CD14-positive monocyte (primary cell): ENCODE measurements around the gene OR4D10. TPM values are rescaled to one million over a fixed set of nuclear protein-coding genes. Genes with fewer than 3 reads are reported as not detected.

Experiments used
- DNase-seq, 3 donors: peaks; one replicate each; pipeline ENCODE4 v3.0.0-alpha.2; 2011 to 2022
- H2AFZ ChIP-seq: 2 replicates; pipeline ENCODE4 v1.6.0; 2012; ENCODE audit warnings: mild to moderate bottlenecking, low read depth, low read length, inconsistent platforms; ENCODE audit not compliant: insufficient read depth, poor library complexity, severe bottlenecking
- H3K27ac ChIP-seq, 2 donors: 1 replicate in 1 of 2; 2 replicates in 1 of 2; pipeline ENCODE4 v1.5.1; 2012 to 2013; ENCODE audit warnings: low read length in 2 of 2, control low read depth in 1 of 2, inconsistent platforms in 1 of 2, low read depth in 1 of 2, mild to moderate bottlenecking in 1 of 2
- H3K27me3 ChIP-seq, 2 donors: one replicate each; pipeline versions ENCODE4 v1.6.0 to v1.6.1; 2011 to 2013; ENCODE audit warnings: low read length in 2 of 2; ENCODE audit not compliant: control insufficient read depth in 2 of 2, insufficient read depth in 2 of 2
- H3K36me3 ChIP-seq, 2 donors: replicated peaks in 1 of 2; 1 replicate in 1 of 2; 2 replicates in 1 of 2; pipeline versions ENCODE4 v1.5.1 to v1.6.1; 2012 to 2013; ENCODE audit warnings: low read length in 2 of 2, control low read depth in 1 of 2, inconsistent platforms in 1 of 2, mild to moderate bottlenecking in 1 of 2; ENCODE audit not compliant: insufficient read depth in 2 of 2, control insufficient read depth in 1 of 2
- H3K4me1 ChIP-seq, 2 donors: 1 replicate in 1 of 2; 2 replicates in 1 of 2; pipeline versions ENCODE4 v1.5.1 to v1.6.1; 2012 to 2013; ENCODE audit warnings: low read length in 2 of 2, control low read depth in 1 of 2, inconsistent platforms in 1 of 2, mild to moderate bottlenecking in 1 of 2, moderate library complexity in 1 of 2; ENCODE audit not compliant: insufficient read depth in 2 of 2, control insufficient read depth in 1 of 2
- H3K4me2 ChIP-seq: replicated peaks from 2 replicates; pipeline ENCODE3; 2012; ENCODE audit warnings: low read length, moderate library complexity, mild to moderate bottlenecking; ENCODE audit not compliant: poor library complexity, severe bottlenecking; ENCODE audit errors: extremely low read depth
- H3K4me3 ChIP-seq, 3 experiments: fragments of 200-600 bp in 1 of 3; sonication (generic) in 1 of 3; replicated peaks in 1 of 3; 1 replicate in 2 of 3; 2 replicates in 1 of 3; pipeline ENCODE4 v1.5.1; 2011 to 2013; ENCODE audit warnings: low read length in 3 of 3, mild to moderate bottlenecking in 3 of 3, control low read depth in 2 of 3, low read depth in 2 of 3, inconsistent platforms in 1 of 3, moderate library complexity in 1 of 3
- H3K79me2 ChIP-seq: 2 replicates; pipeline ENCODE4 v1.6.0; 2012; ENCODE audit warnings: mild to moderate bottlenecking, control low read depth, inconsistent platforms, low read length, moderate library complexity; ENCODE audit not compliant: insufficient read depth
- H3K9ac ChIP-seq: 2 replicates; pipeline ENCODE4 v1.6.0; 2017; ENCODE audit warnings: low read length, mild to moderate bottlenecking; ENCODE audit not compliant: insufficient read depth, poor library complexity, severe bottlenecking
- H3K9me3 ChIP-seq, 2 donors: replicated peaks in 1 of 2; 1 replicate in 1 of 2; 2 replicates in 1 of 2; pipeline versions ENCODE4 v1.5.1 to v1.6.1; 2012 to 2013; ENCODE audit warnings: low read length in 2 of 2, control low read depth in 1 of 2; ENCODE audit not compliant: control insufficient read depth in 1 of 2, insufficient read depth in 1 of 2
- H4K20me1 ChIP-seq: 2 replicates; pipeline ENCODE4 v1.6.0; 2012; ENCODE audit warnings: mild to moderate bottlenecking, low read length, control low read depth, moderate library complexity; ENCODE audit not compliant: insufficient read depth
- H3K27ac Mint-ChIP-seq, 7 donors: one replicate each; pipeline ENCODE4 v1.8.0; 2020; ENCODE audit warnings: mild to moderate bottlenecking in 7 of 7, mixed read lengths in 7 of 7, moderate library complexity in 6 of 7, inconsistent platforms in 2 of 7
- H3K27me3 Mint-ChIP-seq, 3 donors: one replicate each; pipeline ENCODE4 v1.8.0; 2021 to 2022; ENCODE audit warnings: low read depth in 3 of 3, mild to moderate bottlenecking in 3 of 3, mixed read lengths in 3 of 3, moderate library complexity in 3 of 3, inconsistent platforms in 1 of 3
- H3K36me3 Mint-ChIP-seq, 2 donors: one replicate each; pipeline ENCODE4 v1.8.0; 2020; ENCODE audit warnings: mixed read lengths in 2 of 2, inconsistent platforms in 1 of 2, mild to moderate bottlenecking in 1 of 2
- H3K4me1 Mint-ChIP-seq: one replicate; pipeline ENCODE4 v1.8.0; 2020; ENCODE audit warnings: mild to moderate bottlenecking, mixed read lengths
- H3K4me3 Mint-ChIP-seq, 2 donors: one replicate each; pipeline ENCODE4 v1.8.0; 2020; ENCODE audit warnings: mild to moderate bottlenecking in 2 of 2, mixed read lengths in 2 of 2, moderate library complexity in 1 of 2
- H3K9me3 Mint-ChIP-seq, 7 donors: one replicate each; pipeline ENCODE4 v1.8.0; 2020 to 2022; ENCODE audit warnings: mixed read lengths in 7 of 7, mild to moderate bottlenecking in 6 of 7, moderate library complexity in 6 of 7, inconsistent platforms in 2 of 7
- CTCF ChIP-seq: fragments of 200-600 bp; IDR thresholded peaks from one replicate; pipeline ENCODE4 v1.8.0; 2022; ENCODE audit warnings: antibody characterized with exemption, mild to moderate bottlenecking
- WGBS: methylation state at CpG from one replicate; pipeline ENCODE4 v1.1.5; 2013; ENCODE audit warnings: missing lambda C conversion rate; ENCODE audit not compliant: insufficient coverage; 5-methylcytosine and 5-hydroxymethylcytosine counted together
- intact Hi-C, 2 donors: fragments of 100-400 bp; cut with micrococcal nuclease; formaldehyde crosslinking; loops; one replicate each; pipeline versions ENCODE4 v1.15.0 to v1.15.1; 2023
- polyA plus RNA-seq, 3 donors: library from polyadenylated mRNA; depleted of rRNA in 1 of 3; unstranded in 2 of 3; stranded (reverse) in 1 of 3; fragments of 300-500 nt in 2 of 3; fragments of >200 nt in 1 of 3; fragmentation: Illumina TruSeq in 2 of 3; gene quantifications; 1 replicate in 2 of 3; 2 replicates in 1 of 3; pipeline ENCODE4 v1.2.3, GENCODE V29; 2012 to 2021

The OR4D10 gene
- polyA plus RNA-seq, 3 donors, result not detected

DNA sequence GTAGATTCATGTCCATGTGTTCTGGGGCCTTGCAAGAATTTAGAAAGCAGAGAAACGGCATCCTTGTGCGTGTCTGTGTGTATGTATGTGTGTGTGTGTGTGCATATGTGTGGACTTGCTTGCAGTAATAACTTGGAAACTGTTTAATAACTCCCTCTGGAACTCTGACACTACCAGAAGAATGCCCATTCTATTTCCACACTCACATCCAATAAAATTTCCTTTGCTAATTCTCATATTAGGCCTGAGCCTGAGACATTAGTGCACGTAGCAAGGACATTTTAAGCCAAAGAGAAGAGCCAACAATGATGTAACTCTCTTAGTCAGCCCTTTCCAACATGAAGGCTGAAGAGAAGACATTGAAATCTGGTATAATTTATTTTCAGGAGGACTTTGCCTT lies 13.2 kb upstream of the OR4D10 start:
- Mint-ChIP-seq H3K36me3 (no peaks in the 10 kb centered on the region), H3K9me3 (peaks cover 0 to 5% (median 2%) of the 10 kb centered on the region in 7 donors), H3K27me3 (peaks cover 0 to 2% (median 0%) of the 10 kb centered on the region in 3 donors), H3K4me3 (no peak overlapping the region), H3K4me1 (no peaks in the 10 kb centered on the region), H3K27ac (no peak overlapping the region)
- no peak for TF ChIP-seq CTCF
- H2AFZ ChIP-seq, result no peak overlapping the region
- WGBS, result 100% methylated on average over 1 of the region's 3 CpGs
- no peak for DNase-seq
- intact Hi-C loops, result no loop called here
- H3K9ac ChIP-seq, result no peak overlapping the region
- H3K36me3 ChIP-seq, result no peaks in the 10 kb centered on the region
- H3K4me1 ChIP-seq, result no peaks in the 10 kb centered on the region
- no peak overlapping the region for H3K4me2 ChIP-seq
- no peaks in the 10 kb centered on the region for H3K27me3 ChIP-seq
- H3K9me3 ChIP-seq, result no peaks in the 10 kb centered on the region
- H3K79me2 ChIP-seq, result no peaks in the 10 kb centered on the region
- H3K4me3 ChIP-seq, result no peak overlapping the region
- no peaks in the 10 kb centered on the region for H4K20me1 ChIP-seq
- no peak overlapping the region for H3K27ac ChIP-seq

- Mint-ChIP-seq H3K36me3 (no peaks in the 10 kb centered on the region), H3K4me1 (no peaks in the 10 kb centered on the region), H3K27ac (no peak overlapping the region), H3K9me3 (peaks cover 0 to 9% (median 4%) of the 10 kb centered on the region in 7 donors), H3K27me3 (peaks cover 0 to 2% (median 0%) of the 10 kb centered on the region in 3 donors), H3K4me3 (no peak overlapping the region)
- TF ChIP-seq CTCF, result no peak
- H3K36me3 ChIP-seq, result no peaks in the 10 kb centered on the region
- H3K4me1 ChIP-seq, result no peaks in the 10 kb centered on the region
- H3K9ac ChIP-seq, result no peak overlapping the region
- no peaks in the 10 kb centered on the region for H3K9me3 ChIP-seq
- DNase-seq, result no peak
- H3K27me3 ChIP-seq, result no peaks in the 10 kb centered on the region
- no peaks in the 10 kb centered on the region for H3K79me2 ChIP-seq
- no peak overlapping the region for H3K4me3 ChIP-seq
- WGBS, result 93% methylated on average over 5 of the region's 5 CpGs
- no peak overlapping the region for H3K4me2 ChIP-seq
- intact Hi-C loops, result no loop called here
- no peak overlapping the region for H2AFZ ChIP-seq
- H3K27ac ChIP-seq, result no peak overlapping the region
- no peaks in the 10 kb centered on the region for H4K20me1 ChIP-seq
Observed at GRCh38 chr11:59463190-59463641, 9.9 kb upstream of the OR4D10 start.
